Measurements from ENCODE around the gene RAD51B. TPM values are rescaled to one million over a fixed set of nuclear protein-coding genes. Genes with fewer than 3 reads are reported as not detected.
A peak's percentile ranks its signal among the peaks of the same experiment; 100 is the strongest.
"Not testable (repeated sequence)": the region's sequence is repeated elsewhere in the genome, so short reads cannot be mapped to it uniquely, and the experiment has no call there.

Gene RAD51B
- total RNA-seq, 1 experiment from 2014 or later: 103 TPM

GRCh38 chr14:68208218-68208617 is 388.6 kb downstream of the RAD51B start:
- in situ Hi-C loops (cut with HindIII; ENCODE audit: low sequenced_read_pairs): no loop called here
- no peak for DNase-seq (ENCODE audit: low spot score)

GRCh38 chr14:68208626-68209317 is 389.2 kb downstream of the RAD51B start:
- in situ Hi-C loops (cut with HindIII; ENCODE audit: low sequenced_read_pairs): no loop called here
- DNase-seq (ENCODE audit: low spot score): no peak

DNA sequence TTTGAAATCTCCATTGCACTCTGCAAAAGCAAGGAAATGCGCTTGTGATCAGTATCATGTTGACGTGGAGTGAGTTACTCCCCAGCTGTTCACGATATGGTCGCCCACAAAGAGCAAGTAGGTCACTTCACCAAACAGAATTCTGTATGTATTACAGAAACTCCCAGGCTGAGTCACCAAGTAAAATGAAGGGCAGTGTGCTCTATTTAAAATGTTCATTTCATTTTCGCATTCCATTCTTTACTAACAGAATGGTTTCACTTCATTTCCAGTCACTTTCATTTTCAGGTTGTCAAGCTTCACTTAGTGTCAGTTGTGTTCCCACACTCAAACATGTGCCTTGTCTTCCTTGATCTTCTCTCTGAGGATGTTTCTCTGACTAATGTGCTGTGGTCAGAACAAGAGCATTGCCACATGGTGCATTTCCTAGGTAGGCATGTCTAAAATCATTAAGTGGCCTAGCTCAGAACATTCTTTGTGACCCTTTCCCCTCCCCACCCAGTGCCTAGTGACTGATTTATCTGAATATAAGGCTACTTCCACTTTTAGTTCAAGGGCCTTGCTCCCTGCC is 391.2 kb downstream of the RAD51B start:
- in situ Hi-C loops (cut with HindIII; ENCODE audit: low sequenced_read_pairs): no loop called here
- DNase-seq (ENCODE audit: low spot score): no peak

GRCh38 chr14:68211421-68211820 is 391.8 kb downstream of the RAD51B start:
- in situ Hi-C loops (cut with HindIII; ENCODE audit: low sequenced_read_pairs): no loop called here
- no peak for DNase-seq (ENCODE audit: low spot score)

DNA sequence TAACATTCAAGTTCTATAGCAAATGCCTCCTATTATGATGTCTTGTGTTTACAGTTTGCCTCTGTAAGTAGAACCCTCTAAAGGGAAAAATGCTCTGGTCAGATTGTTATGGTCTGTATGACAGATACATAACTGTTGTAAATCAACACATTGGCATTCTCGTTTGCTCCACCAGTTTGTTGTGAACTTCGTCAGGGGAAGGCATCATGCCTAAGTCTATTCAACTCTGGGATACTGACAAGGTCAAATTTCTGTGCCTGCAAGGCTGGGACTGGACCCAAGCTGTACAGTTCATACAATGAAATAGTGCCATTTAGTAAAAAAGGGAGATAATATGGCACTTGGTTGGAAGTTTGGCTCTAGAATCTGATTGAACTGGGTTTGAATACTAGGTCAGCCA is 392.3 kb downstream of the RAD51B start:
- no peak for DNase-seq (ENCODE audit: low spot score)
- in situ Hi-C loops (cut with HindIII; ENCODE audit: low sequenced_read_pairs): no loop called here

DNA sequence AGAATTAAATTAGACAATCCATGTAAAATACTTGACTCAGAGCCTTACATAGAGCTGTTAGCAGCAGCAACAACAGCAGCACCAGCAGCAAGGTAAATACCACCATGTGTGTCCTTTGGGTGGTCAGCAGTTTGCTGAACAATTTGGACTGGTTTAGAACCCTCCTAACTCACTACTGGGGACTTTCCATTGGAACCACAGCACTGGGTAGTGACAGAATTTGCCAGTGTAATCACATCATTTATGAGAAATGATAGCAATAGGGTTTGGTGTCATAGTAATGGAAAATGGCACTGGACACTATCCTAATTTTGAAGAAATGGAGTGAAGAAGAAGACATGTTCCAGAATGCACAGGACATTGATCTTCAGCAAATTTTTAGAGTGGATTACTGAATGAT is 392.8 kb downstream of the RAD51B start:
- in situ Hi-C loops (cut with HindIII; ENCODE audit: low sequenced_read_pairs): no loop called here
- DNase-seq (ENCODE audit: low spot score): no peak

- in situ Hi-C loops (cut with HindIII; ENCODE audit: low sequenced_read_pairs): no loop called here
- no peak for DNase-seq (ENCODE audit: low spot score)
Observed at GRCh38 chr14:68214431-68214830, 394.9 kb downstream of the RAD51B start.

- in situ Hi-C loops (cut with HindIII; ENCODE audit: low sequenced_read_pairs): no loop called here
Observed at GRCh38 chr14:68215629-68216028, 396.1 kb downstream of the RAD51B start.

GRCh38 chr14:68216079-68216478 is 396.5 kb downstream of the RAD51B start:
- in situ Hi-C loops (cut with HindIII; ENCODE audit: low sequenced_read_pairs): no loop called here
- peak; percentile 37 for DNase-seq (ENCODE audit: low spot score)

More at GRCh38 chr14:68215629-68216028, 396.1 kb downstream of the RAD51B start:
- DNase-seq (ENCODE audit: low spot score): no peak

DNA sequence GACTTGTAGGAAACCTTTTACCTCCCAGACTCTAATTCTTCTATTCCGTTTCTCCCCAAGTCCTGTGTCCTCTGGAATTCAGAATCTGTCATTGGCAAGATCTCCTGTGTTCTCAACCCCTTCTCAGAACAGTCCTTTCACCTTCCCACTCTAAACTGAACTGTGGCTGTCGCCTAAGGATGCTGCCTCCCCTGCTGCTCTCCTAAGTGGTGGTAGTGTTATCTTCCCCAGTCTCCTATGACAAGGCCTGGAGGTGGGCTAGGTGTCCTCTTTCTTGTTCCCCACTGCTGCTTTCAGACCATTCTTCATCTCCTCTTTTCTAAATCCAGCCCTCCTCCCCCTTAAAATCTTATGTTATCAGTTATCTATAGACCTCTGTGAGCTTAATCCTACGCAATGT is 397.4 kb downstream of the RAD51B start:
- no peak for DNase-seq (ENCODE audit: low spot score)
- in situ Hi-C loops (cut with HindIII; ENCODE audit: low sequenced_read_pairs): no loop called here

DNA sequence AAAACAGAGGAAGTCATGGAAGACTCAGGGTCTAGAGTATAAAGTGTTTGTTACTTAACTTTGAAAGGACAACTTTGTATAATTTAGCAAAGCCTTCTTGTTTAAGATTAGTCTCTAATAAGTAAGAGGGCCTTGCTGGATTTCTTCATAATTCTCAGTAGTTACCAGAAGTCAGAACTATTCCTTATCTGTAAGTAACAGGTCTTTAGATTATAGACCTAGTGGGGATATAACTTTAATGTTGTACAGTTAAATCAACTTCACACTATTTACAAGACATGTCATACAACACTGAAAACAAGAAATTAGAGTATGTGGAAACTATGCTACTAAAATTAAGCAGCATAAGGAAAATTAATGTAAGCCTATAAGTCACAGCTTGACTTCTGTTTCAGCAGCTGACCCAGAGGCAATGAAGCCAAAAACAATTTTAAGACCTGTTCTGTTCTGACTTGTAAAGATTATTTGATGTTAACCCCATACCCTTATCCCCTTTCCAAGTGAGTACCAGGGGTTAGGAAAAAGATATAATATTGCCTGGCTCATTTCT is 398.3 kb downstream of the RAD51B start:
- in situ Hi-C loops (cut with HindIII; ENCODE audit: low sequenced_read_pairs): no loop called here

DNA sequence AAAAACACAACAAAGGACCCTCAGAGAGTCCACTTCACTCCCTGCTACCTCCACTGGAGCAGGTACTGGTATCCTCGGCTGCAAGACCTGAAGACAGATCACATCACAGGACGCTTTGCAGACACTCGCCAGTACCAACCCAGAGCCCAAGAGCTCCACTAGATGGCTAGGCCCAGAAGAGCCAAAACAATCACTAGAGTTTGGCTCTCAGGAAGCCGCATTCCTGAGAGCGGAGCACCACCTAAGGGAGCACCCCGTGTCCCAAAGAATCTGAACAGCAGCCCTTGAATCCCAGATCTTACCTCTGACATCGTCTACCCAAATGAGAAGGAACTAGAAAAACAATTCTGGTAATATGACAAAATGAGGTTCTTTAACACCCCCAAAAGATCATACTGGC is 399.8 kb downstream of the RAD51B start:
- in situ Hi-C loops (cut with HindIII; ENCODE audit: low sequenced_read_pairs): no loop called here
- no peak for DNase-seq (ENCODE audit: low spot score)

More for the DNA sequence above, 398.3 kb downstream of the RAD51B start:
- DNase-seq (ENCODE audit: low spot score): no peak

GRCh38 chr14:68221046-68221445 is 401.5 kb downstream of the RAD51B start:
- in situ Hi-C loops (cut with HindIII; ENCODE audit: low sequenced_read_pairs); DNase-seq (ENCODE audit: low spot score): not testable (repeated sequence)

GRCh38 chr14:68222154-68222553 is 402.6 kb downstream of the RAD51B start:
- no peak for DNase-seq (ENCODE audit: low spot score)

DNA sequence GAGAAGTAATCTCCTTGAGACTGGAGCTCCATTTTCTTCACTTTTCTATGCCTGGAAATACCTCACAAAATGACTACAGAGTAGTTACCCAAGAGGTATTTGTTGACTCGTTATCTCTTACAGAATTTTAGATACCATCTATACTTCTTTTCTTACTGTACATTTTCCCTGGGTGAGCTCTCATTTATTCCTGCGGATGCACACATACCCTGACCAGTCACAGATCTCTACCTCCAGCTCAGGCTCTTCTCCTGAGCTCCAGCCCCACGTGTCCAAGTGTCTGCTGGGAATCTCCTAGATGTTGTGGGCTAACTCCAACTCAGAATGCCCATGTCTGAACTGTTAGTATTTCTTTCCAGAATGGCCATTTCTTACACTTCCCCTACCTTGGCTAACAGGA is 403.1 kb downstream of the RAD51B start:
- DNase-seq (ENCODE audit: low spot score): no peak
- in situ Hi-C loops (cut with HindIII; ENCODE audit: low sequenced_read_pairs): no loop called here

More at GRCh38 chr14:68222154-68222553, 402.6 kb downstream of the RAD51B start:
- in situ Hi-C loops (cut with HindIII; ENCODE audit: low sequenced_read_pairs): no loop called here

GRCh38 chr14:68223631-68224030 is 404.1 kb downstream of the RAD51B start:
- in situ Hi-C loops (cut with HindIII; ENCODE audit: low sequenced_read_pairs): no loop called here
- DNase-seq (ENCODE audit: low spot score): no peak

DNA sequence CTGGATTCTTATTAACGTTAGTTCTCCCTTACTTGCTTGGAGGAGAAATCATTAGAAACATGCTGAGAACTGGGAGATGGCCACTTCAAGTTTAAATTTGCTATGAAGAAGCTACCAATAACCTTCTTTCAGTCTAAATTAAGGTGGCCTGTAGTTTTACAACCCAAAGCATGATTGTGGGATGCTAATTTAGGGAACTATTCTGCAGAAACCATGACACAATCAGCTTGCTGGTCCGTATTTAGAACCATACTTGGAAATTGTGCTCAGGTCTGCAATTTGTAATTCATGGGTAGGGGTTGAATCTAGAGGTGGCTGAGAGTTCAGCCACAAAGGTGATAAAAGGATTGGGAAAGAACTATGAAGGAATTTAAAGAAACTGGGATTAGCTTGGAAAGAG is 405.7 kb downstream of the RAD51B start:
- DNase-seq (ENCODE audit: low spot score): no peak
- in situ Hi-C loops (cut with HindIII; ENCODE audit: low sequenced_read_pairs): no loop called here

- in situ Hi-C loops (cut with HindIII; ENCODE audit: low sequenced_read_pairs): no loop called here
- no peak for DNase-seq (ENCODE audit: low spot score)
Observed at GRCh38 chr14:68226523-68226922, 406.9 kb downstream of the RAD51B start.

GRCh38 chr14:68228656-68229055 is 409.1 kb downstream of the RAD51B start:
- in situ Hi-C loops (cut with HindIII; ENCODE audit: low sequenced_read_pairs): no loop called here
- DNase-seq (ENCODE audit: low spot score): no peak

DNA sequence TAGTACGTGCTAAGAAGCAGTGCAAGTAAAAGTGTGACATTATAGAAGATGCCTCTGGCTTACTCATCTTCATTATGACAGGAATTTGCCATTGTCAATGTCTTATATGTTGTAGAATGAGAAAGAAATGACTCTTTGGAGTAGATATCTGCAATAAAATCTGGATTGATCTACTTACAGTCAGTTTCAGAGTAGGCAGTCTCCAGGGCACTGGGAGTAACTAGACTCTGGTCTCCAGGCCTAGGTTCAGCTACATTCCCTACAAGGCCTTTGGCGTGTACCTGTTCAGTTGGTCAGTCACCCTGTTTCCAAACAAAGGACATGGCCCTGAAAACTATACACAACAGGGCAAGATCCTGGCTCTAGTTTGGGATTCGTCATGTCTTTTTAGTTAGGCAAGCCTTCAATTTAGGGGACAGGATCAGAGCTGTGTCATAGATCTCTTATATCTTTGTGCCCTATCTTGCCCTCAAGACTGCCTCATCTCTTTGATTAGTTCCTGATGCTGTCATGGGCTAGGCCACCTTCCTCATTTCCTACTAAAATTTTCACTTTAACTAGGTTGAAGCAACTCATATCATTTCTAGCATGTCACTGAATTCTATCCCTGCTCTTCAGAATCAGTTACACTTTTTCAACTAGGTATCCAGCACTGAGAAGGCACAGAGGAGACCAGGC is 410.0 kb downstream of the RAD51B start:
- in situ Hi-C loops (cut with HindIII; ENCODE audit: low sequenced_read_pairs): no loop called here
- no peak for DNase-seq (ENCODE audit: low spot score)
